HEK293 (cell line): ENCODE results near the gene PROKR1.

Source experiments
- CTCF ChIA-PET: fragments of 350-600 bp; formaldehyde crosslinking; extraction: SDS; loops from one replicate; lab custom pipeline; 2021; ENCODE audit warnings: antibody characterized with exemption; lab: Yijun Ruan, JAX
- POLR2A ChIA-PET: fragments of 300-600 bp; formaldehyde crosslinking; extraction: SDS; loops from one replicate; lab custom pipeline; 2020; ENCODE audit warnings: antibody characterized with exemption, inconsistent platforms; lab: Yijun Ruan, JAX
- H3K27ac ChIP-seq: fragments of 200-500 bp; sonication (Bioruptor generic); 2 replicates; pipeline ENCODE4 v1.5.1; 2014; ENCODE audit warnings: low read depth, low read length, control low read depth, inconsistent platforms; ENCODE audit errors: extremely low read depth
- H3K36me3 ChIP-seq, 2 experiments: fragments of 200-500 bp in 1 of 2; sonication (Bioruptor generic) in 1 of 2; 1 replicate in 1 of 2; 2 replicates in 1 of 2; pipeline ENCODE4 v1.5.1; 2014 to 2017; ENCODE audit warnings: inconsistent platforms in 2 of 2, low read length in 2 of 2; ENCODE audit not compliant: control insufficient read depth in 2 of 2, insufficient read depth in 1 of 2
- H3K4me1 ChIP-seq: fragments of 200-500 bp; sonication (Bioruptor generic); 2 replicates; pipeline ENCODE4 v1.5.1; 2014; ENCODE audit warnings: mild to moderate bottlenecking, low read length, inconsistent platforms; ENCODE audit not compliant: control insufficient read depth, insufficient read depth
- H3K4me3 ChIP-seq: 2 replicates; pipeline ENCODE4 v1.5.1; 2011; ENCODE audit warnings: low read depth, mild to moderate bottlenecking, control low read depth, low read length, moderate library complexity
- H3K9me3 ChIP-seq: fragments of 200-500 bp; sonication (Bioruptor generic); 2 replicates; pipeline ENCODE4 v1.5.1; 2014; ENCODE audit warnings: low read depth, low read length, inconsistent platforms; ENCODE audit not compliant: control insufficient read depth, insufficient read depth
- GLIS1 ChIP-seq: fragments of 450-650 bp; formaldehyde crosslinking; IDR thresholded peaks from 2 replicates; pipeline ENCODE4 v1.5.1; 2016; ENCODE audit warnings: missing biosample characterization, missing genetic modification characterization
- PRDM2 ChIP-seq: fragments of 450-650 bp; formaldehyde crosslinking; IDR thresholded peaks from 2 replicates; pipeline ENCODE4 v1.5.1; 2016; ENCODE audit warnings: missing biosample characterization, missing genetic modification characterization, borderline replicate concordance
- ZNF174 ChIP-seq: fragments of 450-650 bp; formaldehyde crosslinking; IDR thresholded peaks from 2 replicates; pipeline ENCODE4 v1.5.0; 2017; ENCODE audit warnings: missing biosample characterization, mild to moderate bottlenecking, missing genetic modification characterization
- ZNF341 ChIP-seq: fragments of 450-650 bp; formaldehyde crosslinking; IDR thresholded peaks from 2 replicates; pipeline ENCODE4; 2016; ENCODE audit warnings: low read depth, missing biosample characterization, missing genetic modification characterization
- ZNF37A ChIP-seq: fragments of 450-650 bp; IDR thresholded peaks from 2 replicates; pipeline ENCODE4 v1.5.1; 2018; ENCODE audit warnings: missing biosample characterization, missing genetic modification characterization
- ZNF391 ChIP-seq: fragments of 450-650 bp; formaldehyde crosslinking; IDR thresholded peaks from 2 replicates; pipeline ENCODE4 v1.5.1; 2016; ENCODE audit warnings: low read depth, missing biosample characterization, missing genetic modification characterization, borderline replicate concordance
- ZNF394 ChIP-seq: fragments of 450-650 bp; formaldehyde crosslinking; IDR thresholded peaks from 2 replicates; pipeline ENCODE4 v1.5.1; 2016; ENCODE audit warnings: missing biosample characterization, missing genetic modification characterization, mild to moderate bottlenecking, moderate library complexity, borderline replicate concordance
- ZNF449 ChIP-seq: fragments of 450-650 bp; formaldehyde crosslinking; IDR thresholded peaks from 2 replicates; pipeline ENCODE4 v1.5.1; 2017; ENCODE audit warnings: missing biosample characterization, mild to moderate bottlenecking, missing genetic modification characterization, moderate library complexity
- ZNF514 ChIP-seq: fragments of 450-650 bp; formaldehyde crosslinking; IDR thresholded peaks from 2 replicates; pipeline ENCODE4 v1.5.1; 2016; ENCODE audit warnings: missing biosample characterization, missing genetic modification characterization
- ZNF549 ChIP-seq: fragments of 450-650 bp; IDR thresholded peaks from 2 replicates; pipeline ENCODE4 v1.5.1; 2018; ENCODE audit warnings: missing biosample characterization, missing genetic modification characterization, mild to moderate bottlenecking, inconsistent platforms, moderate library complexity
- ZNF560 ChIP-seq: fragments of 450-650 bp; formaldehyde crosslinking; IDR thresholded peaks from 2 replicates; pipeline ENCODE4 v1.5.1; 2017; ENCODE audit warnings: missing biosample characterization, missing genetic modification characterization, borderline replicate concordance
- ZNF600 ChIP-seq: fragments of 450-650 bp; formaldehyde crosslinking; IDR thresholded peaks from 2 replicates; pipeline ENCODE4 v1.5.1; 2016; ENCODE audit warnings: missing biosample characterization, missing genetic modification characterization
- ZNF664 ChIP-seq: fragments of 450-650 bp; formaldehyde crosslinking; IDR thresholded peaks from 2 replicates; pipeline ENCODE4 v1.5.1; 2016; ENCODE audit warnings: missing biosample characterization, missing genetic modification characterization
- ZNF792 ChIP-seq: fragments of 450-650 bp; formaldehyde crosslinking; IDR thresholded peaks from 2 replicates; pipeline ENCODE4 v1.5.1; 2016; ENCODE audit warnings: missing biosample characterization, missing genetic modification characterization
- ZSCAN23 ChIP-seq: fragments of 450-650 bp; formaldehyde crosslinking; IDR thresholded peaks from 2 replicates; pipeline ENCODE4 v1.5.1; 2016; ENCODE audit warnings: missing biosample characterization, missing genetic modification characterization
- TF ChIP-seq, protein P1 (sequence below): fragments of 450-650 bp; formaldehyde crosslinking; IDR thresholded peaks from 2 replicates; pipeline ENCODE4; 2016; ENCODE audit warnings: missing biosample characterization, missing genetic modification characterization

The PROKR1 gene

DNA sequence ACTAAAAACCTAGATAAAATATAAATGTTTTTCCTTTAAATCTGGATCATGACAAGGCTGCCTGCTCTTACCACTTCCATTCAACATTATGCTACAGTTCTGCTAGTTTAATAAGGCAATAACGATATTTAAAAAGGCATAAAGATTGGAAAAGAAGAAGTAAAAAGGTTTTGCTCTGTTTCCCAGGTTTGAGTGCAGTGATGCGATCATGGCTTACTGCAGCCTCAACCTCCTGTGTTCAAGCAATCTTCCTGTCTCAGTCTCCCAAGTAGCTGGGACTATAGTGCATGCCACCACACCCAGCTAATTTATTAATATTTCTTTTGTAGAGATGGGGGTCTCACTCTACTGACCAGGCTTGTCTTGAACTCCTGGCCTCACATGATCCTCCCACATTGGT, 40.8 kb downstream of the PROKR1 start (continued):
- TF ChIP-seq ZNF37A (tag by site-specific recombination) = no peak
- TF ChIP-seq ZNF174 (tag by site-specific recombination) = no peak
- TF ChIP-seq ZNF549 = no peak
- TF ChIP-seq ZNF341 (tag by site-specific recombination) = no peak
- TF ChIP-seq ZNF391 (tag by site-specific recombination) = no peak
- TF ChIP-seq ZNF600 (tag by site-specific recombination) = no peak
- no peak for TF ChIP-seq ZNF449 (tag by site-specific recombination)
- no peak for TF ChIP-seq ZNF394 (tag by site-specific recombination)
- no peak for TF ChIP-seq ZNF664 (tag by site-specific recombination)

GRCh38 chr2:68686178-68686577, 42.8 kb downstream of the PROKR1 start:
- ChIA-PET CTCF (interaction anchor here (0.7 kb wide), 1 partner anchor 615 kb away, joined by 3 read pairs; no protein-coding TSS in a partner anchor), POLR2A (no interaction called here)
- no peak overlapping the region for H3K27ac ChIP-seq
- no peaks in the 10 kb centered on the region for H3K4me1 ChIP-seq
- no peaks in the 10 kb centered on the region for H3K9me3 ChIP-seq
- TF ChIP-seq ZNF514 (tag by site-specific recombination) (no peak), PRDM2 (no peak)
- H3K36me3 ChIP-seq = no peaks in the 10 kb centered on the region
- H3K4me3 ChIP-seq = no peak overlapping the region

DNA sequence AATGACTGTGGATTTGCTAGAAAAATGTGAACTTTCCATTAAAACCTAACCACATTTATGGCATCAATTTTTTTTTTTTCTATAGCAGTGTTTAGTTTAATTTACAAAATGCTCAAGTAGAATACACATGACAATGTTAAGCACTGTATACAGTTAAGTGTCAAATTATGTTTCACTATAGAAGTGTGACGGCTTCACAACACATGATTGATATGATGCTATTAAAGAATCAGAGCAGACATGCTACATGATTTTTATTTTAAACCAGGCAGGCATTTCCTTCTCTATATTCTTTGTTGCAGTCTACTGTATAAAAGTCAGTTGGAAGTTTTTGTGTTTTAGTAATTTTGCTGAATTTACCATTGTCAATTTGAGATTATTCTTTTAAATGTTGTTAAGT, 43.6 kb downstream of the PROKR1 start:
- Histone ChIP-seq H3K4me1 (no peaks in the 10 kb centered on the region), H3K27ac (no peak overlapping the region), H3K9me3 (no peaks in the 10 kb centered on the region), H3K4me3 (no peak overlapping the region), H3K36me3 (no peaks in the 10 kb centered on the region)
- ChIA-PET POLR2A (no interaction called here), CTCF (no interaction called here)
- TF ChIP-seq ZNF560 = no peak
- no peak for TF ChIP-seq GLIS1 (tag by site-specific recombination)
- TF ChIP-seq, protein P1, sequence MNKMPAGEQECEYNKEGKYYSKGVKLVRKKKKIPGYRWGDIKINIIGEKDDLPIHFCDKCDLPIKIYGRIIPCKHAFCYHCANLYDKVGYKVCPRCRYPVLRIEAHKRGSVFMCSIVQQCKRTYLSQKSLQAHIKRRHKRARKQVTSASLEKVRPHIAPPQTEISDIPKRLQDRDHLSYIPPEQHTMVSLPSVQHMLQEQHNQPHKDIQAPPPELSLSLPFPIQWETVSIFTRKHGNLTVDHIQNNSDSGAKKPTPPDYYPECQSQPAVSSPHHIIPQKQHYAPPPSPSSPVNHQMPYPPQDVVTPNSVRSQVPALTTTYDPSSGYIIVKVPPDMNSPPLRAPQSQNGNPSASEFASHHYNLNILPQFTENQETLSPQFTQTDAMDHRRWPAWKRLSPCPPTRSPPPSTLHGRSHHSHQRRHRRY = no peak
- no peak for TF ChIP-seq ZSCAN23 (tag by site-specific recombination)
- TF ChIP-seq ZNF792 = no peak
